Stimulated activated CD8-positive, alpha-beta memory T cell treated with anti-CD3 and anti-CD28 coated beads, Interleukin-7, amount 100 ng/mL, for 48 hours (primary cell): ENCODE results near the gene E4F1.
A peak's percentile ranks its signal among the peaks of the same experiment; 100 is the strongest.

Experiments used
- DNase-seq, 2 donors: peaks; one replicate each; pipeline ENCODE4 v3.0.0-alpha.2; 2020; ENCODE audit warnings: low read depth in 1 of 2; ENCODE audit errors: extremely low read depth in 1 of 2

E4F1 gene, protein sequence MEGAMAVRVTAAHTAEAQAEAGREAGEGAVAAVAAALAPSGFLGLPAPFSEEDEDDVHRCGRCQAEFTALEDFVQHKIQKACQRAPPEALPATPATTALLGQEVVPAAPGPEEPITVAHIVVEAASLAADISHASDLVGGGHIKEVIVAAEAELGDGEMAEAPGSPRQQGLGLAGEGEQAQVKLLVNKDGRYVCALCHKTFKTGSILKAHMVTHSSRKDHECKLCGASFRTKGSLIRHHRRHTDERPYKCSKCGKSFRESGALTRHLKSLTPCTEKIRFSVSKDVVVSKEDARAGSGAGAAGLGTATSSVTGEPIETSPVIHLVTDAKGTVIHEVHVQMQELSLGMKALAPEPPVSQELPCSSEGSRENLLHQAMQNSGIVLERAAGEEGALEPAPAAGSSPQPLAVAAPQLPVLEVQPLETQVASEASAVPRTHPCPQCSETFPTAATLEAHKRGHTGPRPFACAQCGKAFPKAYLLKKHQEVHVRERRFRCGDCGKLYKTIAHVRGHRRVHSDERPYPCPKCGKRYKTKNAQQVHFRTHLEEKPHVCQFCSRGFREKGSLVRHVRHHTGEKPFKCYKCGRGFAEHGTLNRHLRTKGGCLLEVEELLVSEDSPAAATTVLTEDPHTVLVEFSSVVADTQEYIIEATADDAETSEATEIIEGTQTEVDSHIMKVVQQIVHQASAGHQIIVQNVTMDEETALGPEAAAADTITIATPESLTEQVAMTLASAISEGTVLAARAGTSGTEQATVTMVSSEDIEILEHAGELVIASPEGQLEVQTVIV

DNA sequence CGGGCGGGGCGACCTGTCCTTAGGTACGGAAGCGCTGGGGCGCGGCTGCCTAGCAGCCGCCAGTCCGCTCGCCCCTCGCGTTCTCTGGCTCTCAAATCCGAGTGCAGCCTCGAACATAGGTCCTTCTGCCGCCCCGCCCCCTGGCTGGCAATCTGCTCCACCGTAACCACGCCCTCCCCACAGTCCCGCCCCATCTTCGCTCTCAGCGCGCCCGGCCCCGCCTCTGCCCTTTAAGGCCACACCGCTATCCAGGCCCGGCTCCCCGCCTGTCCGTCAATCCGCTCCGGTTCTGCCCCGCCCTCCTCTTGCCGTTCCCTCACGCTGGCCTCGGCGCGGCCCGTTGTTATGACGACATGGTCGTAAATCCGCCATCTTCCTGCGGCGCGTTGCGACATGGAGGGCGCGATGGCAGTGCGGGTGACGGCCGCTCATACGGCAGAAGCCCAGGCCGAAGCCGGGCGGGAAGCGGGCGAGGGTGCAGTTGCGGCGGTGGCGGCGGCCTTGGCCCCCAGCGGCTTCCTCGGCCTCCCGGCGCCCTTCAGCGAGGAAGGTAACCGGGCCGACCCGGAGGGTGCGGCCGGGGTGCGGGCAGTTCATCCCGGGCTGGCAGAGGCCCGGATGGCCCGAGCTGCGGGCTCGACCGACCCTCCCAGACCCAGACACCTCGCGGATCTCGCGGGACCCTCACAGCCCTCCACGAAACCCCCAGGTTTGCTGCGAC lies at the start of gene E4F1:
Gene E4F1 (plus strand): TSS at position 371 of the 721 bp plus-strand sequence. CDS start 23 bp downstream, at position 394.
- DNase-seq, result peak; percentile 99 to 100

DNA sequence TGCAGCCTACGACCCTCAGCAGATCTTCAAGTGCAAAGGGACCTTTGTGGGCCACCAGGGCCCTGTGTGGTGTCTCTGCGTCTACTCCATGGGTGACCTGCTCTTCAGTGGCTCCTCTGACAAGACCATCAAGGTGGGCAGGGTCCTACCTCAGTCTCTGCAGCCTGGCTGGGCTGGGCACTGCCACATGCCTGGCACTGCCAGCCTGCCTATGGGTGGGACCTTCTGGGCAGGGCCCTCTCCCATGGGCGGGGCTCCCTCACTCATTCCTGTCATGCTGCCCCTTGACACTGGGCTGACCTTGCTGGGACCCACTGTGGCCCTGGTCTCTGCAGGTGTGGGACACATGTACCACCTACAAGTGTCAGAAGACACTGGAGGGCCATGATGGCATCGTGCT lies 49.5 kb upstream of the E4F1 start:
- no peak for DNase-seq

DNA sequence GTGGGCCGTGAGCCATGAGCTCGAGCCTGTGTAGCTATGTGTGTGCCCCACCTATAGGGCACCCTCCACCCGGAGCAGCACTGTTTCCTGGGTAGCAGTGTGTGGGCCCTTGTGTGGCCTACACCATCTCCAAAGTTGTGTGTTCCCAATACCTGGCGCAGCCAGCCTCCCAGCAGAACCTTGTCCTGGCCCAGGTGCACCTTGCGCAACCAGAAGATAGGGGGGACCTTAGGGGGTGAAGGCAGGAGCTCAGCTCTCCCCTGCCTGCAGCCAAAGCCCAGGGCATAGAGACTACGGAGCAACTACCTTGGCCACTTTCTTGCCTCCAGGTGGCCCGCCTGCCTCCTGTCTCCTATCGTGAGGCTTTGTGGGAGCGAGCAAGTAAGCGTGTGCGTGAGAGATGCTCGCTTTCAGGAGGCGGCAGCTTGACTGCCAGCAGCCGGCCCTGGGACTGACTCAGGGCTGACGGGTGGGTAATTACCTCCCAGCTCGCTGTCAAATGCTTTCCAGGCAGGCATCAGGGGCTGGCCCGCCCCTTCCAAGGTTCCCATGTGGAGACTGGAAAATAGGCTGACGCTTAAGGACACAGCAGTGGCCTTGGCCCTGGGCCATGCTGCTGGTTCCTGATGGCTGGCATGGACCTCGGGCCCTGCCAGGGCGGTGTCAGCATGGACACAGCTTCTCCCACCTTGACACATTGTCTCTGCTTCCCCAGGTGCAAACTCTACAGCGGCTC lies 48.8 kb upstream of the E4F1 start:
- DNase-seq, result no peak

DNA sequence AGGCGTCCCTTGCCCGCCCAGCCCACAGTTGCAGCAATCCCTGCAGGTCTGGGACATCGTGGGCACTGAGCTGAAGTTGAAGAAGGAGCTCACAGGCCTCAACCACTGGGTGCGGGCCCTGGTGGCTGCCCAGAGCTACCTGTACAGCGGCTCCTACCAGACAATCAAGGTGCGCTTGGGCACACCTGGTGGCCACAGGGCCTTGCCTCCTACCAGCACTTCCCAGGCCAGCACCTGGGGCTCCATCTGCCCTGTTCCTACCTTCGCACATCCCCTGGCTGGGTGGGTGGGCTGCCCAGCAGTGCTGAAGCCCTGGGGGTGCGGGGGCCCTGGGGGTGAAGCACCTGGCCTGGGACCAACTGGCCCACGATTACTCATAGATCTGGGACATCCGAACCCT lies 47.9 kb upstream of the E4F1 start:
- DNase-seq, result no peak

DNA sequence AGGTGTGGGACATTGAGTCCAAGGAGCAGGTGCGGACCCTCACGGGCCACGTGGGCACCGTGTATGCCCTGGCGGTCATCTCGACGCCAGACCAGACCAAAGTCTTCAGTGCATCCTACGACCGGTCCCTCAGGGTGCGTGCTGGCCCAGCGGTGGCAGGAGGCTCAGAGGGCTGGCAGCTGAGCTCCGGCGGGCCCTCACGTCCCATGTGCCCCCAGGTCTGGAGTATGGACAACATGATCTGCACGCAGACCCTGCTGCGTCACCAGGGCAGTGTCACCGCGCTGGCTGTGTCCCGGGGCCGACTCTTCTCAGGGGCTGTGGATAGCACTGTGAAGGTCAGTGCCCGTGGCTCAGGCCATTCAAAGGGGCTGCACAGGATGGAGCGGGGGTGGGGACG lies 47.3 kb upstream of the E4F1 start:
- DNase-seq, result no peak

DNA sequence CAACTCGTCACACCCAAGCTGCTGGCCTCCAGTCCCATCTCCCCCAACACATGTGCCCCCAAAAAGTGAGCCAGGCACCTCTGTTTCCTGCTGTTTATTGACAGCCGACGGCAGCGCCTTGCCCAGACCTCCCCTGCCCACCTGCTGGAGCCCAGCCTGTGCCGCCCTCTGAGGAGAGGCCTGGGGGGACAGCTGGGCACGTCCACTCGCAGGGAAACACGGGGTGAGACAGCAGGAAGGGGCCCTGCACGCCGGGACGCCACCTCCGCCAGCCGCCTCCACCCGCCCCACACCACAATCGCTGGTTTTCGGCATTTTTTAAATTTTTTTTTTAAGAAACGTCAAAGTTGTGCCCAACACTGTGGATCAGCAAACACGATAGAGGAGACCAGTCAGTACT lies 46.3 kb upstream of the E4F1 start:
- no peak for DNase-seq

DNA sequence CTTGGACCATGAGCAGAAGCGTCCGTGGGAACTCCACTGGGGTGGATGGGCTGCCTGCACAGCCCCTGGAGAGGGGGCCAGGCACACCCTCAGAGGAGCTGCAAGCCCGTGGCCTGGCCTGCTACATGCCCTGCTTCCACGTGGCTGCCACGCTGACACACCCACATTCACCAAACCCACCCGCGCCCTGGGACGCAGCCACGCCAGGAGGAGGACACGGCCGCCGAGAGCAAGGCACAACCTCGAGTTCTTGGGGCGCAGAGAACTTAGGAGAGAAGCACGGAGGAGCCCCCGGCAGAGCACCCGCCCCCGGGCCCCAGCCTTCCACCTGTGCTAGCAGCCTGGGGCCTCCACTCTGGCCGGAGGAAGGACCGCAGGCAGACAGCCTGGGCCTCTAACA lies 45.8 kb upstream of the E4F1 start:
- DNase-seq, result no peak

DNA sequence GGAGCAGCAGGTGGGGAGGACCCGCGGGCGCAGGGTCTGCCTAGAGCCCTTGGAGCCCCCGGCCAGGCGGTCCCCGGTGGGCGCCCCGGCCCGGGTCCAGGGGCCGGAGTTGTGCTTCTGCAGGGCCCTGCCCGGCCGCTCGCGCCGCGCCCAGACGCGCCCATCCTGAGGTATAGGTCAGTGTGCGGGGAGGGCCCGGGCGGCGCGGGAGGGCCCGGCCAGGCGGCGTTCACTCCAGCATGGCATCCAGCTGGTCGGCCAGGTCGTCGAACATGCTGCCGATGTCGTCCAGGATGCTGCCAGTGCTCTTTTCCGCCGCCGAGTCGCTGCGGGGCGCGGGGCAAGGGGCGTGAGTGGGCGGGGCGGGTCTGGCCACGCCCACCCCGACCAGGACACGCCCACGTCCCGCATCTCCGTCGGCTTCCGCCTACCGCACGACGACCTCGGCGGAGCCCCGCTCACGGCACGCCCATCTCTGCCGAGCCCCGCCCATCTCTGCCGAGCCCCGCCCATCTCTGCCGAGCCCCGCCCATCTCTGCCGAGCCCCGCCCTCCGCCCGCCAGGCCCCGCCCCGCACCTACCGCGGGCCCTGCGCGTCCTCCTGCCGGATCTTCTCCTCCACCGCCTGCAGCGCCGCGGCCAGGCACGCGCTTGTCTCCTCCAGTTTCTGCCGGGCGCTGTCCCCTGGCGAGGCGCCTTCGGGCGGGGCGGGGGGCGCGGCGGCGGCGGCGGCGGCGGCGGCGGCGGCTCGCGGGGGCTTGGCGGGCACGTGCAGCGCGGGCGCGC lies 44.9 kb upstream of the E4F1 start:
- DNase-seq, result peak in 1 of 2 donors; percentile 17

DNA sequence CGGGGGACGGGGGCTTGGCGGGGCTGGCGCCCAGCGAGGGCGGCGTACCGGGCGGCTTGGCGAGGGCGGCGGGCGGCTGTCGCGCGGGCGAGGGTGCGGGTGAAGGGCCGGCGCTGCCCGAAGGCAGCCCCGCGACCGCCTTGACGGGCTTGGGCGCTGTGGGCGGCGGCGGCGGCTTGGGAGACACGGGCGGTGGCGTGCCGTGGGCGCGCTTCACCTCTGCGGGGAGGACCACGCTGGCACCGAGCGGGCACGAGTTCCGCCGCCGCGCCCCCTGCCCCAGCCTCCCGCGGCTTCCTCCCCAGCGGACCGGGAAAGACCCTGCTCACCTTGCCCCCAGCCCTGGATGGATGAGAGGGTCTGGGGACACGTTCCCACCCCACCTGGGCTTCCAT lies 44.3 kb upstream of the E4F1 start:
- no peak for DNase-seq

DNA sequence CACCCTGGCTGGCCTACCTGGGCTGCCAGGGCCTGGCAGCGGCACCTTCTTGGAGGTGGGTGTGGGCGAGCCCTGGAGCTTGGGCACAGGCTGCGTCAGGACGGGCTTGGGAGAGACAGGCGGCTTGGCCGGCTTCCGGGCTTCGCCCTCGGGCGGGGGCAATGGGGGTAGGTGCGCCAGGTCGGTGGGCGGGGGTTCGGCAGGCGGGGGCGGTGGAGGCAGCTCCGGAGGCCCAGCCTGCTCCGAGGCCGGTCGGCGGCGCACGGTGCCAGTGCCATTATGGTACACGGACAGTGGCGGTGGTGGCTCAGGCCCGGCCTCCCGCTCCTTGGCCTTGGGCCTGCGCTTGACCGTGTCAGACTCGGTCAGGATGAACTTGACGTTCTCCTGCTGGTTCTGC lies 43.8 kb upstream of the E4F1 start:
- no peak for DNase-seq

DNA sequence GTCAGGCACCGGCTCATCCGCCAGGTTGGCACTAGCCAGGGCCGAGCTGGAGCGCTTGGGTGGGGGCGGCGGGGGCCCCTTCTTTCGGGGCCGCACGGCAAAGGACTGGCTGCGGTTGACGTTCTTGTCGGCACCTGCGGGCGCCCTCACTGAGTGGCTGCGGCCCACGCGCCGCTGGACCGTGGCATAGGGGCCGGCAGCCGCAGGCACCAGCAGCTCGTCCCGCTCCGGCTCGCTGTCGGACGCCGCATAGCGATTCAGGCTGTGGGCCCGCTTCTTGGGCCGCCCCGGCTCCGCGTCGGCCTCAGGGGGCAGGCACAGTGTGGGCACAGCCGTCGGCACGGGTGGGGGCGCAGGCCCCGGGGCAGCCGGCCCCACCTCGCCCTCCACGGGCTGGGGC lies 42.9 kb upstream of the E4F1 start:
- DNase-seq, result no peak

DNA sequence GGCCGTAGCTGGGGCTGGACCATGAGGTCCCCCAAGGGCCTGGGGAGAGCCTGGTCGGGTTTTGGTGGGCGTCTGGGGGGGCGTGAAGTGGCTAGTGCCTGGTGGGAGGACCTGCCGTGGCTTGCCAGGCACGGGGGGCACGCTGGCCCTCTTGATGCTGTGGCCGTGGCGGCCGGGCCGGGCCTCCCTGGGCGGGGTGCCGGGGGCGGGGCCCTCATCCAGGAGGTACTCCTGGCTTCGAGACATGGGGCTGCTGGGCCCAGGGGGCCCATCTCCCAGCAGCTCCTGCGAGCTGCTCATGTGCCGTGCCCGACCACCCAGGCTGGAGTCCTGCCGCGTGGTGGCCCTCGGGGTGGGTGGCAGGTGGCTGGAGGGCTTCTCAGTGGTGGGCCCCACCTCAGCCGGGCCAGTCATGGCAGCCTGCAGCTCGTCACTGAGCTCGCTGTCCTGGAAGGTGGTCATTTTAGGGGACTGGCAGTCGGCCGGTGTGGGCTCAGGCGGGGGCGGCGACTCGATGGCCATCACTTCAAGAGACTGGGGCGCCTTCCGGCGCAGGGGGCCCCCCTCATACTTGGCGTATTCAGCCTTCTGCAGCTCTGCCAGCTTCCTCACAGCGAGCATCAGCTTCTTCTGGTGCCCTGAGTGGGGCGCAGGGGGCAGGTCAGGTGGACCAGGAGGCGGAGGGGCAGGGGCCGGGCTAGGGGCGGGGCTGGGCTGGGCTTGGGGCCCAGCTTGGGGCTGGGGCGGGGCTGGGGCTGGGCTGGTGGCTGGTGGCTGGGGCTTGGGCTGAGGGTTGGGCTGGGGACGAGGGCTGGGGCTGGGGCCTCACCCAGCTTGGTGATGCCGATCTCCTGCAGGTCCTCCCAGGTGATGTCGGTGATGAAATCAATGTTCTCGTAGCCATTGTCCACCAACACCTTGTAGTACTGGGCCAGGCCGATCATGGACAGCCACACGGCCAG lies 42.1 kb upstream of the E4F1 start:
- DNase-seq, result no peak

DNA sequence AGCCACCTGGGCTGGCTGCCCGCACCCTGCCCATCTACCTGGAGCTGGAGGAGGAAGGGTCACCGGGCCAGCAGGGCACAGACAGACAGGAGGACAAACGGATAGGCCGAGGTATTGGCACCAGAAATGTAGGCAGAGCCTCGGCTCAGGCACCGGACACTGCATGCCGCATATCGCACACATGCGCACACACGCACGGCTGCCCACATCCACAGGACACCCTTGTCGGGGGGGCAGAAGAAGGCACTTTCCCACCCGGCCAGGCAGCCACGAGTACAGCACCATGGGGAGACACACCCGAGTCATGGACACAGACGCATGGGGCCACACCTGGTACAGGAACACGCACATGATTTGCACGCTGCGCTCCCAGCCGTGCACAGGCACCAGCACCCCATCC lies 41.4 kb upstream of the E4F1 start:
- no peak for DNase-seq

DNA sequence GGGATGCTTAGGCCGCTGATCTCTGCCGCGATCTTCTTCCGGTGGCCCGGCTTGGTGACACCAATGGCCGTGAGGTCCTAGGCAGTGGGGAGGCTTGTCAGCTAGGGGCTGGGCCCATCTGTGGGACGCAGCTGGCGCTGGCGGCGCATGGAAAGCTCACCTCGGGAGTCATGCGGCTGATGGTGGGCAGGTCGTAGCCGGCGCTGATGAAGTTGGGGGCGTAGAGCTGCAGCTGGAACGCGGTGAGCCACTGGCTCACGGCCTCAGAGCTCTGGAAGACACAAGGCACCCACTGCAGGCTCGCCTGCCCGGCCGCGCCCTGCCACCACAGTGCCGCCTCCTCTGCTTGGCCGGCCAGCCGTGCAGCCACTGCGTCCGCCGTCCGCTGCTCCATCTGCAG lies 39.7 kb upstream of the E4F1 start:
- no peak for DNase-seq

DNA sequence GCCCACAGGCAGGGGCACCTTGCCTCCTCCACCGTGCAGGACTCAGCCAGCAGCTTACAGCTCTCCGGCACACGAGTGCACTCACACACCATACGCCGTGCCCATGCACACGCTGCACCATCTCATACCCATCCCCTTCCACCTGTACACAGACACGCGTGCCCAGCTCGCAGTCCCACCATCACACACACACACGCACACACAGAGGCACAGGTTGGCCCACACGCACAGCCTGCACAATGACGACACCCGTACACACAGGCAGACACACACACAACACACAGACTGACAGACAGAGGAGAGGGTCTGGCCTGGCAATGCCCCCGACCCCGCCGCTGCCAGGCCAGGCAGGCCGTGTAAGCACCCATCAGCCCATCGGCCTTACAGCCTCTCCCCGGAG lies 39.0 kb upstream of the E4F1 start:
- no peak for DNase-seq

DNA sequence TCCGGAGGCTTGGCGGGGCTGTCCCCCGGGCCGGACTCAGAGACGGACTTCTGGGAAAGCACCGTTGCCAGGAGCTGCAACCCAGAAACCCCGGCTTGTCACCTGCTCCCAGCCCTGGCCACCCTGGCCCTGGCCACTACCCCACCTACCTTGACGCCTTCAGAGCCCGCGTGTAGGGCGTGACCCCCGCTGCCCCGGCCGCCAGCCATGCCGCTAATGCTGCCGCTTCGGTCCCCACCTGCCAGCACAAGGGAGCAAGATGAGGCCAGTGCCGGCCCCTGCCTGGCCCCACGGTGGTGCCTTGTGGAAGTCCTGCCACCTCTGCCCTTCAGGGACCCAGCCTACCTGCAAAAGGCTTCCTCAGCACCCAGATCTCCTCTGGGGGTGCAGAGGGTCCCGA lies 38.4 kb upstream of the E4F1 start:
- DNase-seq, result no peak

DNA sequence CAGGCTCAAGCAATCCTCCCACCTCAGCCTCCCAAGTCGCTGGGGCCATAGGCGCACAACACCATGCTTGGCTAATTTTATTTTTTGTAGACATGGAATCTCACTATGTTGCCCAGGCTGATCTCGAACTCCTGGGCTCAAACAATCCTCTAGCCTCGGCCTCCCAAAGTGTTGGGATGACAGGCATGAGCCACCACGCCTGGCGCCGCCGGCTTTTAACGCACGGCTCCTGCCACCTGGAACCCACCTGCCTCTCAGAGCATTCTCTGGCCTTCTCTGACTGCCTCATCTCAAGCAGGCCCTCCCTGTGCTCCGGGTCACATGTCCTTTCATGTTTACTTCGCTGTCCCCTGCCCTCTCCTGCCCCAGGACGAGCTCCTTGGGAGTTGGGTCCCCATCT lies 37.3 kb upstream of the E4F1 start:
- no peak for DNase-seq

DNA sequence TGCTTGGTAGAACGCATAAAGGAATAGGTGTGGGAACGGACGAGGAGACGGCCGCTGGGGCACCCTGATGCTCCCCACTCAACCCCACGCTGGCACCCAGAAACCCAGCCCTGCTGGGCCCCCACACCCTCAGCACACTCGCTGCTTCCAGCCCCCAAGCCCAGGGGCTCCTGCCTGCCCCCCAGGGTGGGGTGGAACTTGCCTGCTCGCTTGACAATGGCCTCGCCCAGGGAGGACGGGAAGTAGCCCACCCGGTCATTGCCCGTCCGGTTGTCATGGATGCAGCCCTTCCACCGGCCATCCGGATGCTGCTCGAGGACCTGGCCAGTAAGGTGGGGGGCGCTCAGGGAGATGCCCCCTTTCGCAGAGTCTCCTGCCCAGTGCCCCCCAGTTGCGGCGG lies 36.9 kb upstream of the E4F1 start:
- DNase-seq, result no peak

DNA sequence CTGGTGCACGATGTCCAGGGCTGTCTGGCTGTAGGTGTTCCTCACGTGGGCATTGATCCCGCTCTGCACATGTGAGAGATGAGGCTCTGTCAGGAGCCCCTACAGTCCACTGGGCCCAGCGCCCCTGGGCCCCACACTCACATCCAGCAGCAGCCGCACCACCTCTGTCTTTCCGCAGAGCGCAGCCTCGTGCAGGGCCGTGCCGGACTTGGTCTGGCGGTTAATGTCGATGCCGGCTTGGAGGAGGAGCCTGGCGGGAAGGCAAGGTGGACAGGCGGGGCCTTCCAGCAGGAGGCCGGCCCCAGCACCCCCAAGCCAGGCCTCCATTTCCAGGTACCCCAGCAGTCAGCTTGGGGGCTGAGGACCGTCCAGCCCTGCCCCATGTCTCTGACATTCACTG lies 36.2 kb upstream of the E4F1 start:
- no peak for DNase-seq
